B cell (primary cell): ENCODE data around the gene GLIS1. TPM values are rescaled to one million over a fixed set of nuclear protein-coding genes. Genes with fewer than 3 reads are reported as not detected.

Experiments used
- ATAC-seq: fragments of 200-7000 bp; cut with Tn5 transposase; one replicate; pipeline ENCODE4 v1.10.0; 2021; ENCODE audit warnings: low read depth, mild to moderate bottlenecking, moderate number of reproducible peaks, moderate library complexity
- CTCF ChIA-PET: fragments of 350-600 bp; sonication (Branson Sonifier 250); formaldehyde crosslinking; loops from one replicate; lab custom pipeline; 2021; ENCODE audit warnings: antibody characterized with exemption, inconsistent platforms; lab: Charles Lee
- POLR2A ChIA-PET: fragments of 350-600 bp; sonication (Branson Sonifier 250); formaldehyde crosslinking; loops from one replicate; lab custom pipeline; 2021; ENCODE audit warnings: antibody characterized with exemption; lab: Charles Lee
- DNase-seq: peaks from one replicate; pipeline ENCODE4 v3.0.0; 2013
- H2AFZ ChIP-seq: 2 replicates; pipeline ENCODE4 v1.6.1; 2012; ENCODE audit warnings: mild to moderate bottlenecking, low read depth, low read length; ENCODE audit not compliant: insufficient read depth, poor library complexity, severe bottlenecking
- H3K27ac ChIP-seq, 2 donors: 1 replicate in 1 of 2; 2 replicates in 1 of 2; pipeline ENCODE4 v1.5.1; 2012 to 2013; ENCODE audit warnings: low read length in 2 of 2, mild to moderate bottlenecking in 2 of 2, moderate library complexity in 1 of 2
- H3K27me3 ChIP-seq, 4 experiments: fragments of 200-600 bp in 1 of 4; sonication (generic) in 1 of 4; replicated peaks in 1 of 4; 1 replicate in 2 of 4; 2 replicates in 2 of 4; pipeline versions ENCODE4 v1.6.1 to v1.7.0; 2013 to 2016; ENCODE audit warnings: low read length in 3 of 4, mild to moderate bottlenecking in 2 of 4, mixed read lengths in 1 of 4, moderate library complexity in 1 of 4; ENCODE audit not compliant: insufficient read depth in 4 of 4, control insufficient read depth in 3 of 4; ENCODE audit errors: control extremely low read depth in 1 of 4
- H3K36me3 ChIP-seq, 2 experiments: replicated peaks in 1 of 2; 1 replicate in 1 of 2; 2 replicates in 1 of 2; pipeline versions ENCODE4 v1.6.1 to v1.7.1; 2013; ENCODE audit warnings: low read length in 1 of 2; ENCODE audit not compliant: insufficient read depth in 2 of 2, control insufficient read depth in 1 of 2; ENCODE audit errors: control extremely low read depth in 1 of 2, extremely low read depth in 1 of 2
- H3K4me1 ChIP-seq, 2 donors: fragments of 200-600 bp in 1 of 2; sonication (generic) in 1 of 2; 1 replicate in 1 of 2; 2 replicates in 1 of 2; pipeline versions ENCODE4 v1.5.1 to v1.6.1; 2013 to 2017; ENCODE audit warnings: low read length in 2 of 2; ENCODE audit not compliant: control insufficient read depth in 2 of 2, insufficient read depth in 2 of 2
- H3K4me2 ChIP-seq: replicated peaks from 2 replicates; pipeline ENCODE3; 2012; ENCODE audit warnings: mild to moderate bottlenecking, low read depth, low read length; ENCODE audit not compliant: poor library complexity, severe bottlenecking
- H3K4me3 ChIP-seq, 5 experiments: fragments of 200-600 bp in 1 of 5; sonication (generic) in 1 of 5; 1 replicate in 3 of 5; 2 replicates in 2 of 5; pipeline versions ENCODE4 v1.5.1 to v1.7.0; 2011 to 2016; ENCODE audit warnings: low read length in 4 of 5, mild to moderate bottlenecking in 4 of 5, low read depth in 2 of 5, control low read depth in 1 of 5, moderate library complexity in 1 of 5; ENCODE audit not compliant: insufficient read depth in 1 of 5; ENCODE audit errors: control extremely low read depth in 1 of 5, extremely low read depth in 1 of 5
- H3K79me2 ChIP-seq: fragments of 200-600 bp; sonication (generic); one replicate; pipeline ENCODE4 v1.6.0; 2016; ENCODE audit warnings: low read length; ENCODE audit not compliant: control insufficient read depth, insufficient read depth
- H3K9ac ChIP-seq: fragments of 200-600 bp; sonication (generic); 2 replicates; pipeline ENCODE4 v1.6.1; 2017; ENCODE audit warnings: mild to moderate bottlenecking, low read length, moderate library complexity
- H3K9me3 ChIP-seq, 3 donors: one replicate each; pipeline versions ENCODE4 v1.6.1 to v1.7.1; 2013; ENCODE audit warnings: low read length in 2 of 3; ENCODE audit not compliant: control insufficient read depth in 2 of 3, insufficient read depth in 1 of 3; ENCODE audit errors: control extremely low read depth in 1 of 3
- H4K20me1 ChIP-seq: 2 replicates; pipeline ENCODE4 v1.6.0; 2012; ENCODE audit warnings: mild to moderate bottlenecking, low read length; ENCODE audit not compliant: insufficient read depth, control insufficient read depth, poor library complexity, severe bottlenecking
- H3K27ac Mint-ChIP-seq: one replicate; pipeline ENCODE4 v1.8.0; 2021; ENCODE audit warnings: mixed read lengths
- H3K27me3 Mint-ChIP-seq: one replicate; pipeline ENCODE4 v1.8.0; 2021; ENCODE audit warnings: mixed read lengths
- H3K4me1 Mint-ChIP-seq: one replicate; pipeline ENCODE4 v1.8.0; 2021; ENCODE audit warnings: mixed read lengths
- H3K4me3 Mint-ChIP-seq: one replicate; pipeline ENCODE4 v1.8.0; 2021; ENCODE audit warnings: mixed read lengths
- H3K9me3 Mint-ChIP-seq: one replicate; pipeline ENCODE4 v1.8.0; 2022; ENCODE audit warnings: mixed read lengths; ENCODE audit not compliant: insufficient read depth
- EZH2 ChIP-seq: IDR thresholded peaks from 2 replicates; pipeline ENCODE4 v1.6.1; 2012; ENCODE audit warnings: borderline replicate concordance, low read depth, mild to moderate bottlenecking, moderate library complexity, low read length; ENCODE audit not compliant: insufficient read depth, poor library complexity, severe bottlenecking
- WGBS: methylation state at CpG from one replicate; pipeline ENCODE4 v1.1.5; 2013; ENCODE audit warnings: missing lambda C conversion rate; ENCODE audit not compliant: insufficient coverage; 5-methylcytosine and 5-hydroxymethylcytosine counted together
- intact Hi-C: fragments of 100-400 bp; cut with micrococcal nuclease; formaldehyde crosslinking; loops from one replicate; pipeline ENCODE4 v1.10.0; 2022
- polyA plus RNA-seq: library from polyadenylated mRNA; depleted of rRNA; stranded (reverse); fragments of >200 nt; gene quantifications from 2 replicates; pipeline ENCODE4 v1.2.3, GENCODE V29; 2012
- total RNA-seq, 2 donors: library from RNA; stranded (reverse); fragments of 120-200 nt in 1 of 2; gene quantifications; 1 replicate in 1 of 2; 2 replicates in 1 of 2; pipeline versions ENCODE4 v1.2.3 to v1.2.4, GENCODE V29; 2013 to 2022
- TF ChIP-seq, protein P1 (sequence below): fragments of 200-600 bp; IDR thresholded peaks from one replicate; pipeline ENCODE4 v1.8.0; 2022; ENCODE audit warnings: antibody characterized with exemption, mild to moderate bottlenecking

GLIS1 gene
- total and polyA plus RNA-seq, 2 donors (not counting 1 experiment from before 2014, with no cell fraction given) = not detected

- Histone ChIP-seq H3K9ac (no peak overlapping the region), H3K4me1 (no peaks in the 10 kb centered on the region), H3K4me3 (no peak overlapping the region), H3K27ac (no peak overlapping the region), H4K20me1 (no peaks in the 10 kb centered on the region), H3K27me3 (no peaks in the 10 kb centered on the region), H3K9me3 (no peaks in the 10 kb centered on the region), H2AFZ (no peak overlapping the region), H3K36me3 (no peaks in the 10 kb centered on the region), H3K4me2 (no peak overlapping the region), H3K79me2 (no peaks in the 10 kb centered on the region)
- Mint-ChIP-seq H3K4me3 (no peak overlapping the region), H3K27me3 (no peaks in the 10 kb centered on the region), H3K27ac (no peak overlapping the region), H3K4me1 (no peaks in the 10 kb centered on the region), H3K9me3 (no peaks in the 10 kb centered on the region)
- ChIA-PET POLR2A (no interaction called here), CTCF (no interaction called here)
- 92% methylated on average over 13 of the region's 14 CpGs for WGBS
- DNase-seq (no peak), ATAC-seq (no peak)
- TF ChIP-seq, protein P1, sequence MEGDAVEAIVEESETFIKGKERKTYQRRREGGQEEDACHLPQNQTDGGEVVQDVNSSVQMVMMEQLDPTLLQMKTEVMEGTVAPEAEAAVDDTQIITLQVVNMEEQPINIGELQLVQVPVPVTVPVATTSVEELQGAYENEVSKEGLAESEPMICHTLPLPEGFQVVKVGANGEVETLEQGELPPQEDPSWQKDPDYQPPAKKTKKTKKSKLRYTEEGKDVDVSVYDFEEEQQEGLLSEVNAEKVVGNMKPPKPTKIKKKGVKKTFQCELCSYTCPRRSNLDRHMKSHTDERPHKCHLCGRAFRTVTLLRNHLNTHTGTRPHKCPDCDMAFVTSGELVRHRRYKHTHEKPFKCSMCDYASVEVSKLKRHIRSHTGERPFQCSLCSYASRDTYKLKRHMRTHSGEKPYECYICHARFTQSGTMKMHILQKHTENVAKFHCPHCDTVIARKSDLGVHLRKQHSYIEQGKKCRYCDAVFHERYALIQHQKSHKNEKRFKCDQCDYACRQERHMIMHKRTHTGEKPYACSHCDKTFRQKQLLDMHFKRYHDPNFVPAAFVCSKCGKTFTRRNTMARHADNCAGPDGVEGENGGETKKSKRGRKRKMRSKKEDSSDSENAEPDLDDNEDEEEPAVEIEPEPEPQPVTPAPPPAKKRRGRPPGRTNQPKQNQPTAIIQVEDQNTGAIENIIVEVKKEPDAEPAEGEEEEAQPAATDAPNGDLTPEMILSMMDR = no peak
- TF ChIP-seq EZH2 = no peak
- intact Hi-C loops = no loop called here
Observed at GRCh38 chr1:53592985-53593757, 145.8 kb downstream of the GLIS1 start.

- ATAC-seq = no peak
- H3K4me3 Mint-ChIP-seq = no peak overlapping the region
- Histone ChIP-seq H2AFZ (no peak overlapping the region), H3K79me2 (no peaks in the 10 kb centered on the region), H3K27ac (no peak overlapping the region), H4K20me1 (no peaks in the 10 kb centered on the region), H3K9me3 (no peaks in the 10 kb centered on the region), H3K4me3 (no peak overlapping the region), H3K4me2 (no peak overlapping the region), H3K4me1 (no peaks in the 10 kb centered on the region), H3K27me3 (no peaks in the 10 kb centered on the region), H3K36me3 (no peaks in the 10 kb centered on the region), H3K9ac (no peak overlapping the region)
- WGBS = 61% methylated on average over 6 of the region's 6 CpGs
- no peaks in the 10 kb centered on the region for H3K9me3 Mint-ChIP-seq
- no peaks in the 10 kb centered on the region for H3K27me3 Mint-ChIP-seq
- H3K27ac Mint-ChIP-seq = no peak overlapping the region
- no peak for DNase-seq
- ChIA-PET POLR2A (no interaction called here), CTCF (no interaction called here)
- intact Hi-C loops = no loop called here
- TF ChIP-seq, protein P1 = no peak
- TF ChIP-seq EZH2 = no peak
- H3K4me1 Mint-ChIP-seq = no peaks in the 10 kb centered on the region
Observed at GRCh38 chr1:53592521-53592982, 146.4 kb downstream of the GLIS1 start.
